T-cell (primary cell): ENCODE results near the gene B3GNT9. TPM values are rescaled to one million over a fixed set of nuclear protein-coding genes. Genes with fewer than 3 reads are reported as not detected.
A peak's percentile ranks its signal among the peaks of the same experiment; 100 is the strongest.

Source experiments
- ATAC-seq, 4 experiments: fragments of 200-7000 bp in 3 of 4; fragments of 150-1000 bp in 1 of 4; cut with Tn5 transposase; replicated peaks in 1 of 4; 1 replicate in 3 of 4; 2 replicates in 1 of 4; pipeline ENCODE4 v1.10.0; 2021; ENCODE audit warnings: moderate library complexity in 3 of 4, mild to moderate bottlenecking in 2 of 4, moderate number of reproducible peaks in 1 of 4
- CTCF ChIA-PET, 2 donors: fragments of 300-600 bp; sonication (Branson Sonifier 250); formaldehyde crosslinking; loops; one replicate each; lab custom pipeline; 2022; ENCODE audit warnings: antibody characterized with exemption in 2 of 2; lab: Charles Lee
- POLR2A ChIA-PET, 2 donors: fragments of 300-600 bp; sonication (Branson Sonifier 250); formaldehyde crosslinking; loops; one replicate each; lab custom pipeline; 2022; ENCODE audit warnings: antibody characterized with exemption in 2 of 2; lab: Charles Lee
- DNase-seq, 35 experiments: peaks; one replicate each; pipeline versions ENCODE4 v3.0.0 to v3.0.0-alpha.2; 2013 to 2023
- H3K27ac ChIP-seq: one replicate; pipeline ENCODE4 v1.5.1; 2013; ENCODE audit warnings: low read length
- H3K27me3 ChIP-seq, 2 experiments: replicated peaks in 1 of 2; 1 replicate in 1 of 2; 2 replicates in 1 of 2; pipeline versions ENCODE4 v1.6.1 to v1.7.0; 2013; ENCODE audit warnings: low read length in 1 of 2, mixed read lengths in 1 of 2; ENCODE audit not compliant: control insufficient read depth in 2 of 2, insufficient read depth in 2 of 2; ENCODE audit errors: extremely low read depth in 1 of 2
- H3K36me3 ChIP-seq, 2 donors: 1 replicate in 1 of 2; 2 replicates in 1 of 2; pipeline versions ENCODE4 v1.6.1 to v1.7.0; 2013; ENCODE audit warnings: low read length in 1 of 2; ENCODE audit not compliant: control insufficient read depth in 2 of 2, insufficient read depth in 1 of 2; ENCODE audit errors: extremely low read depth in 1 of 2
- H3K4me1 ChIP-seq, 2 experiments: 1 replicate in 1 of 2; 2 replicates in 1 of 2; pipeline versions ENCODE4 v1.6.1 to v1.7.0; 2013; ENCODE audit warnings: low read length in 2 of 2, mixed read lengths in 1 of 2; ENCODE audit not compliant: insufficient read depth in 2 of 2, control insufficient read depth in 1 of 2; ENCODE audit errors: extremely low read depth in 1 of 2
- H3K4me3 ChIP-seq, 2 donors: 1 replicate in 1 of 2; 2 replicates in 1 of 2; pipeline versions ENCODE4 v1.5.1 to v1.7.0; 2013; ENCODE audit warnings: mild to moderate bottlenecking in 2 of 2, low read length in 1 of 2, moderate library complexity in 1 of 2; ENCODE audit not compliant: control insufficient read depth in 1 of 2; ENCODE audit errors: extremely low read depth in 1 of 2
- H3K9me3 ChIP-seq: 2 replicates; pipeline ENCODE4 v1.7.0; 2013
- H3K27ac Mint-ChIP-seq, 2 donors: one replicate each; pipeline ENCODE4 v1.8.0; 2020 to 2021; ENCODE audit warnings: mild to moderate bottlenecking in 2 of 2, mixed read lengths in 2 of 2
- H3K27me3 Mint-ChIP-seq, 2 donors: one replicate each; pipeline ENCODE4 v1.8.0; 2021 to 2022; ENCODE audit warnings: mixed read lengths in 2 of 2
- H3K36me3 Mint-ChIP-seq: one replicate; pipeline ENCODE4 v1.8.0; 2021; ENCODE audit warnings: mixed read lengths
- H3K4me1 Mint-ChIP-seq, 3 donors: one replicate each; pipeline ENCODE4 v1.8.0; 2020 to 2022; ENCODE audit warnings: mixed read lengths in 3 of 3, mild to moderate bottlenecking in 1 of 3
- H3K4me3 Mint-ChIP-seq, 3 donors: one replicate each; pipeline ENCODE4 v1.8.0; 2020 to 2022; ENCODE audit warnings: mild to moderate bottlenecking in 3 of 3, mixed read lengths in 3 of 3, moderate library complexity in 3 of 3
- H3K9me3 Mint-ChIP-seq, 3 donors: one replicate each; pipeline ENCODE4 v1.8.0; 2020 to 2022; ENCODE audit warnings: mixed read lengths in 3 of 3
- WGBS: methylation state at CpG from one replicate; pipeline ENCODE4 v1.1.5; 2013; ENCODE audit warnings: missing lambda C conversion rate; ENCODE audit not compliant: insufficient coverage; 5-methylcytosine and 5-hydroxymethylcytosine counted together
- total RNA-seq, 35 experiments: library from RNA in 6 of 35; stranded (reverse) in 6 of 35; fragments of 120-200 nt in 1 of 35; gene quantifications; one replicate each; pipeline versions ENCODE4 v1.2.1 to v1.2.4 and lab custom pipeline; 2013 to 2026

Gene B3GNT9
- total RNA-seq, 5 donors from 2014 or later (not counting 1 experiment from before 2014, with no cell fraction given) = 3.0 to 9.5 (median 4.9) TPM

DNA sequence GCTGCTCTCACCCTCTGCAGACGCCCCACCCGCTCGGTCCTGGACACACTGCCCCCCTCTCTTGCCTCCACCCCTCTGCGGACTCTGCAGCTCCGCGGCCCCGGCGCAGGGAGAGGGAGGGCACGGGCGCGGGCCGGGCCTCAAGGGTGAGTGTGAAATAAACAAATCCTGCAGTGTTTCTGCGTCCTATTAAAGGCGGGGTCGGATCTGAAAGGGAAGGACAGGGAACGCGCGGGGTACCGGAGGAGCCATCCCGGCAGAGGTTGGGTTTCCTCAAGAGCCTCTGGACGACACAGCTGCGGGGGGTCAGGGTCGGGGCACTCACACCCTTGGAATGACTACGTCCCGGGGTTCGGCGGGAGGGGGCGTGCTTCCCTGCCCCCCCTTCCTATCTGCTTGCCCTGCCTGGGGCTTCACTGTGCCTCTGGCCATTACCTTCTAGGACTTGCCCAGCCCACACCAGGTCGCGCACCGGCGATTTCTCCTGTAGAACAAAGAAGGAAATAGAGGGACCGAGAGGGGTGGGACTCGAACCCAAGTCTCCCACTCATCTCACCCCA, 13.3 kb upstream of the B3GNT9 start:
- Mint-ChIP-seq H3K4me3 (peak overlapping the region; percentile 41 to 87 (median 43)), H3K9me3 (no peaks in the 10 kb centered on the region), H3K36me3 (no peaks in the 10 kb centered on the region), H3K27ac (no peak overlapping the region), H3K4me1 (peaks cover 17 to 43% (median 26%) of the 10 kb centered on the region in 3 donors), H3K27me3 (peaks cover 29 to 56% of the 10 kb centered on the region in 2 donors)
- peak overlapping the region; percentile 20 to 62 for H3K4me3 ChIP-seq
- ChIA-PET CTCF (no interaction called here), POLR2A (no interaction called here)
- H3K27ac ChIP-seq = no peak overlapping the region
- no peaks in the 10 kb centered on the region for H3K9me3 ChIP-seq
- peaks cover 18 to 68% of the 10 kb centered on the region in 2 experiments for H3K4me1 ChIP-seq
- ATAC-seq (no peak), DNase-seq (no peak)
- no peaks in the 10 kb centered on the region for H3K36me3 ChIP-seq
- H3K27me3 ChIP-seq = peaks cover 6 to 84% of the 10 kb centered on the region in 2 experiments
- WGBS = 3% methylated on average over 21 of the region's 34 CpGs

DNA sequence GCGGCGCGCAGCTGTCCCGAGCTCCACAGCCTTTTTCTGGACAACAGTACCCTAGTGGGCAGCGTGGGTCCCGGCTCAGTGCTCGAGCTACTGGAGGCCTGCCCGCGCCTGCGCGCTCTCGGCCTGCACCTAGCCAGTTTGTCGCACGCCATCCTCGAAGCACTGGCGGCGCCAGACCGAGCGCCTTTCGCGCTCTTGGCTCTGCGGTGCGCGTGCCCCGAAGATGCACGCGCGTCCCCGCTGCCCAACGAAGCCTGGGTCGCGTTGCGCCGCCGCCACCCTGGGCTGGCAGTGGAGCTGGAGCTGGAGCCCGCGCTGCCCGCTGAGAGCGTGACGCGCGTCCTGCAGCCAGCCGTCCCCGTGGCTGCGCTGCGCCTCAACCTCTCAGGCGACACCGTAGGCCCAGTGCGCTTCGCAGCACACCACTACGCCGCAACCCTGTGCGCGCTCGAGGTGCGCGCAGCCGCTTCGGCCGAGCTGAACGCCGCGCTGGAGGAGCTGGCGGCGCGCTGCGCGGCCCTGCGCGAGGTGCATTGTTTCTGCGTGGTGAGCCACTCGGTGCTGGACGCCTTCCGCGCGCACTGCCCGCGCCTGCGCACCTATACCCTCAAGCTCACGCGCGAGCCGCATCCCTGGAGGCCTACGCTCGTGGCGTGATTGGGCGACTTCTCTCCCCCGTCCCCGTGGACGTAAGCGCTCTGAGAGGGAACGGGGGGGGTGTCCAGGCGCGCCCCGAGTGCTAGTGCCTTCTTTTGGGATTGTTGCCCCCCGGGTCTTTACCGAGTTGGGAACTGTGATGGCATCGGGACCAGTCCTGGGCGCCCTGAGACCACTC, 12.6 kb upstream of the B3GNT9 start:
- H3K4me3 ChIP-seq = peak overlapping the region; percentile 20 to 62
- DNase-seq (peak in 10 of 35 experiments; percentile 17 to 64 (median 37)), ATAC-seq (peak in 2 of 4 experiments; percentile 3)
- H3K27ac Mint-ChIP-seq = no peak overlapping the region
- peaks cover 24 to 49% (median 33%) of the 10 kb centered on the region in 3 donors for H3K4me1 Mint-ChIP-seq
- WGBS = 3% methylated on average over 89 of the region's 99 CpGs
- H3K27ac ChIP-seq = no peak overlapping the region
- peaks cover 27 to 49% of the 10 kb centered on the region in 2 donors for H3K27me3 Mint-ChIP-seq
- H3K27me3 ChIP-seq = peaks cover 6 to 77% of the 10 kb centered on the region in 2 experiments
- no peaks in the 10 kb centered on the region for H3K9me3 ChIP-seq
- POLR2A ChIA-PET = interaction anchor here in 1 of 2 donors (0.9 kb wide), 1 partner anchor 14 kb away, joined by 3 read pairs; no protein-coding TSS in a partner anchor
- no peaks in the 10 kb centered on the region for H3K36me3 ChIP-seq
- peaks cover 24 to 68% of the 10 kb centered on the region in 2 experiments for H3K4me1 ChIP-seq
- no peaks in the 10 kb centered on the region for H3K36me3 Mint-ChIP-seq
- no peaks in the 10 kb centered on the region for H3K9me3 Mint-ChIP-seq
- CTCF ChIA-PET = interaction anchor here in 1 of 2 donors (0.7 kb wide), 1 partner anchor 12 kb away, joined by 3 read pairs; no protein-coding TSS in a partner anchor
- H3K4me3 Mint-ChIP-seq = peak overlapping the region in 2 of 3 donors; percentile 58 to 87

GRCh38 chr16:67162506-67163163, 11.8 kb upstream of the B3GNT9 start:
- 29% methylated on average over 37 of the region's 44 CpGs for WGBS
- peaks cover 4% of the 10 kb centered on the region for H3K36me3 Mint-ChIP-seq
- no peaks in the 10 kb centered on the region for H3K9me3 Mint-ChIP-seq
- H3K4me3 Mint-ChIP-seq = peak overlapping the region in 2 of 3 donors; percentile 41 to 87
- no peak overlapping the region for H3K27ac Mint-ChIP-seq
- Histone ChIP-seq H3K4me1 (peaks cover 29 to 75% of the 10 kb centered on the region in 2 experiments), H3K4me3 (peak overlapping the region; percentile 16 to 62), H3K36me3 (no peaks in the 10 kb centered on the region), H3K27ac (no peak overlapping the region), H3K27me3 (peaks cover 6 to 69% of the 10 kb centered on the region in 2 experiments), H3K9me3 (no peaks in the 10 kb centered on the region)
- ChIA-PET POLR2A (interaction anchor here in 1 of 2 donors (0.9 kb wide), 1 partner anchor 14 kb away, joined by 3 read pairs; no protein-coding TSS in a partner anchor), CTCF (no interaction called here)
- no peak for ATAC-seq
- peaks cover 22 to 41% of the 10 kb centered on the region in 2 donors for H3K27me3 Mint-ChIP-seq
- H3K4me1 Mint-ChIP-seq = peaks cover 31 to 55% (median 40%) of the 10 kb centered on the region in 3 donors
- no peak for DNase-seq

DNA sequence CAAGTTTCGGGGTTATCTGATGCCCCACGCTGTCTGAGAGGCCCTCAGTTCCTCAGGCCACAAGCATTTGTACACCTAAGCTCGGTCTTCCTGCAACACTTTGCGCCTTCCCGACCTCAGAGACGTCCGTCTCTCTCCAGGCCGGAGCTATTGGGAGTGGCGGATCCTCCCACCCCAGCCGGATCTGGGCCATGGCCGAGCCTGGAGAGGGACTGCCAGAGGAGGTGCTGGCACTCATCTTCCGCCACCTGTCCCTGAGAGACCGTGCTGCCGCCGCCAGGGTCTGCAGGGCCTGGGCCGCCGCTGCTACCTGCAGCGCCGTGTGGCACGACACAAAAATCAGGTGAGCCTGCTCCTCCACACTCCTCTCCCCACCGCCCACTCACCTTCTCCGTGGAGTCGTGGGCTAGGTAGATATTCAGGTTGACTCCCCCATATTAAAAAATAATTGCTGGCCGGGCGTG, 10.8 kb upstream of the B3GNT9 start:
- Histone ChIP-seq H3K4me3 (peak overlapping the region in 1 of 2 donors; percentile 97), H3K27ac (no peak overlapping the region), H3K27me3 (peaks cover 6 to 59% of the 10 kb centered on the region in 2 experiments), H3K36me3 (no peaks in the 10 kb centered on the region), H3K9me3 (no peaks in the 10 kb centered on the region), H3K4me1 (peaks cover 29 to 85% of the 10 kb centered on the region in 2 experiments)
- H3K36me3 Mint-ChIP-seq = peaks cover 6% of the 10 kb centered on the region
- DNase-seq = no peak
- ATAC-seq = no peak
- peaks cover 41 to 64% (median 50%) of the 10 kb centered on the region in 3 donors for H3K4me1 Mint-ChIP-seq
- H3K9me3 Mint-ChIP-seq = no peaks in the 10 kb centered on the region
- H3K27me3 Mint-ChIP-seq = peaks cover 13 to 31% of the 10 kb centered on the region in 2 donors
- ChIA-PET POLR2A (no interaction called here), CTCF (no interaction called here)
- H3K4me3 Mint-ChIP-seq = peak overlapping the region; percentile 9 to 87 (median 41)
- H3K27ac Mint-ChIP-seq = no peak overlapping the region
- 75% methylated on average over 21 of the region's 25 CpGs for WGBS

DNA sequence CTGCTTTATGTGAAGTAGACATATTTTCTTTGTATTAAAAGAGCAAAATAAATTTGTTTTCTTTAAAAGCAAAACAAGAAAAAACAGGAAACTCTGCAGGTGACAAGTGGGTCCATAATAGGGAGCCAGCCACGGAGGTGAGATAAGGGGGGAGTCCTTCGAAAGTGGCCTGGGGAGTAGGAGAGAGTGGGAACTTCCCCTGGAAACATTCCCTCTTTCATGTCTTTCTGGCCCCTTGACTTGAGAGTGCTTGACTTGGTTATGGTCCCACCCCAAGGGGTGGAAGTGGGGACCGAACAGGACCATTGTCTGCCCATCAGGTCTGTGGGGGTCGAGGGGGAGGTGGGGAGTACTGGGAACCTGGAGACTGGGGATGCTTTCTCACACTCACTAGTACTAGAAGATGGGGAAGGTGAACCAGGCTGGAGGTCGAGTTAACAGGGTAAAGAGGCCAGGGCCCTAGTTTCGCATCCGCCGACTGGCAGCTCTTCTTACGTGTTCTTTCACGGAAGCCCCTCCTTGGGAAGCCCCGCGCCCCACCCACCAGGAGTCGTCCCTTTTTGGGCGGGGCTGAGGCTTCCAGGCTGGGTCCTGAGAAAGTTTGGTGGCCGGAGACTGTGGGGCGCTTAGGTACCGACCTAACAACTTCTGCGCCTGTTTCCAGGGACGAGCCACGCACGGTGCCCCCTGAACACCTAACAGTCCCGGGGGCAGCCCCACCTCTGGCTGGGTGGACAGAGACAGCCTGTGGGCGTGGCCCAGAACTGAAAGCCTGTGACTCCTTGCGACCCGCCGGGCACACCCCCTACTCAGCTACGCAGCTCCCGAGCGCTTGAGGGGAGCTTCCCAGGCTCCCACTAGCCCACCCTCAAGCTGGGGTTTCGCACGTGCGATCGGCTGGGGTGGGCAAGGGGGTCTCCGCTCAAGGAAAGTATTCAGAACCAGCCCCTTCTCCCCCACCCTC, 8.1 kb upstream of the B3GNT9 start:
- Histone ChIP-seq H3K4me1 (peaks cover 28 to 93% of the 10 kb centered on the region in 2 experiments), H3K36me3 (peaks cover 0 to 3% of the 10 kb centered on the region in 2 donors), H3K27me3 (peaks cover 6 to 35% of the 10 kb centered on the region in 2 experiments), H3K9me3 (no peaks in the 10 kb centered on the region), H3K27ac (peak overlapping the region; percentile 98), H3K4me3 (peak overlapping the region; percentile 96 to 97)
- ChIA-PET POLR2A (interaction anchor here in 1 of 2 donors (0.5 kb wide), 1 partner anchor 137 kb away, joined by 6 read pairs; no protein-coding TSS in a partner anchor), CTCF (interaction anchor here (0.5 to 2.3 kb wide), 7 partner anchors 15 to 205 kb away, joined by 3 to 14 read pairs (median 4); no protein-coding TSS in a partner anchor)
- no peaks in the 10 kb centered on the region for H3K9me3 Mint-ChIP-seq
- peaks cover 6% of the 10 kb centered on the region for H3K36me3 Mint-ChIP-seq
- H3K27me3 Mint-ChIP-seq = peaks cover 10 to 11% of the 10 kb centered on the region in 2 donors
- DNase-seq = peak; percentile 56 to 88 (median 73)
- H3K27ac Mint-ChIP-seq = peak overlapping the region; percentile 97 to 100
- H3K4me3 Mint-ChIP-seq = peak overlapping the region; percentile 87 to 93 (median 92)
- H3K4me1 Mint-ChIP-seq = peaks cover 46 to 65% (median 59%) of the 10 kb centered on the region in 3 donors
- 1% methylated on average over 32 of the region's 34 CpGs for WGBS
- ATAC-seq = peak; percentile 35 to 53 (median 36)
